Neuronal stem cell (in vitro differentiated cells): Measurements from ENCODE around the gene ZNF223.
A peak's percentile ranks its signal among the peaks of the same experiment; 100 is the strongest.

Source experiments
- DNase-seq: peaks from one replicate; pipeline ENCODE4 v3.0.0-alpha.2; 2013; ENCODE audit warnings: low spot score
- H2AFZ ChIP-seq: one replicate; pipeline ENCODE4 v1.6.1; 2013; ENCODE audit warnings: mild to moderate bottlenecking, low read length, inconsistent platforms
- H2AK5ac ChIP-seq: 2 replicates; pipeline ENCODE4 v1.6.1; 2013; ENCODE audit warnings: low read depth, mild to moderate bottlenecking, inconsistent platforms, low read length, moderate library complexity, mixed read lengths
- H2BK120ac ChIP-seq: 2 replicates; pipeline ENCODE4 v1.6.1; 2013; ENCODE audit warnings: low read depth, mild to moderate bottlenecking, inconsistent platforms, low read length, moderate library complexity, mixed read lengths
- H2BK12ac ChIP-seq: one replicate; pipeline ENCODE4 v1.6.1; 2013; ENCODE audit warnings: low read length, inconsistent platforms
- H2BK15ac ChIP-seq: 2 replicates; pipeline ENCODE4 v1.6.1; 2013; ENCODE audit warnings: mild to moderate bottlenecking, low read length, inconsistent platforms, mixed read lengths
- H2BK5ac ChIP-seq: one replicate; pipeline ENCODE4 v1.6.1; 2013; ENCODE audit warnings: inconsistent platforms, mild to moderate bottlenecking, low read length, moderate library complexity
- H3K14ac ChIP-seq: one replicate; pipeline ENCODE4 v1.6.1; 2013; ENCODE audit warnings: low read length, inconsistent platforms
- H3K18ac ChIP-seq: 2 replicates; pipeline ENCODE4 v1.6.1; 2013; ENCODE audit warnings: low read length, inconsistent platforms
- H3K23ac ChIP-seq: 2 replicates; pipeline ENCODE4 v1.6.1; 2013; ENCODE audit warnings: low read depth, mild to moderate bottlenecking, mixed read lengths, low read length, inconsistent platforms; ENCODE audit not compliant: poor library complexity
- H3K27ac ChIP-seq: replicated peaks from 3 replicates; pipeline ENCODE4 v1.5.1; 2013; ENCODE audit warnings: low read length, inconsistent platforms
- H3K27me3 ChIP-seq, 3 experiments: 2 replicates each; pipeline ENCODE4 v1.6.1; 2013; ENCODE audit warnings: low read length in 3 of 3, mild to moderate bottlenecking in 2 of 3, inconsistent platforms in 1 of 3, low read depth in 1 of 3, mixed read lengths in 1 of 3, moderate library complexity in 1 of 3; ENCODE audit not compliant: control insufficient read depth in 3 of 3, insufficient read depth in 3 of 3
- H3K36me3 ChIP-seq, 2 donors: replicated peaks in 1 of 2; 2 replicates each; pipeline ENCODE4 v1.6.1; 2013; ENCODE audit warnings: low read length in 2 of 2; ENCODE audit not compliant: control insufficient read depth in 2 of 2, insufficient read depth in 2 of 2
- H3K4ac ChIP-seq: 2 replicates; pipeline ENCODE4 v1.6.1; 2013; ENCODE audit warnings: inconsistent platforms, mild to moderate bottlenecking, low read length, moderate library complexity
- H3K4me1 ChIP-seq, 2 donors: 1 replicate in 1 of 2; 2 replicates in 1 of 2; pipeline ENCODE4 v1.6.1; 2013; ENCODE audit warnings: low read length in 2 of 2, low read depth in 1 of 2; ENCODE audit not compliant: control insufficient read depth in 2 of 2, insufficient read depth in 1 of 2
- H3K4me2 ChIP-seq: one replicate; pipeline ENCODE4 v1.6.1; 2013; ENCODE audit warnings: mild to moderate bottlenecking, low read length, inconsistent platforms; ENCODE audit not compliant: insufficient read depth, poor library complexity, severe bottlenecking
- H3K4me3 ChIP-seq, 2 donors: 2 replicates each; pipeline ENCODE4 v1.5.1; 2013; ENCODE audit warnings: low read length in 2 of 2, mild to moderate bottlenecking in 2 of 2, inconsistent platforms in 1 of 2, moderate library complexity in 1 of 2
- H3K79me1 ChIP-seq: one replicate; pipeline ENCODE4 v1.6.1; 2013; ENCODE audit warnings: low read depth, mild to moderate bottlenecking, inconsistent platforms, low read length, moderate library complexity
- H3K9ac ChIP-seq: one replicate; pipeline ENCODE4 v1.6.1; 2013; ENCODE audit warnings: mild to moderate bottlenecking, low read depth, low read length, inconsistent platforms; ENCODE audit not compliant: poor library complexity
- H3K9me3 ChIP-seq, 2 donors: replicated peaks in 1 of 2; 2 replicates each; pipeline versions ENCODE3 to v1.6.1; 2013; ENCODE audit warnings: low read length in 2 of 2, mild to moderate bottlenecking in 2 of 2, inconsistent platforms in 1 of 2, low read depth in 1 of 2, mixed read lengths in 1 of 2, moderate library complexity in 1 of 2; ENCODE audit not compliant: control insufficient read depth in 2 of 2, insufficient read depth in 1 of 2
- H4K8ac ChIP-seq: one replicate; pipeline ENCODE4 v1.6.1; 2013; ENCODE audit warnings: low read depth, mild to moderate bottlenecking, inconsistent platforms, low read length, moderate library complexity
- H4K91ac ChIP-seq: one replicate; pipeline ENCODE4 v1.6.1; 2013; ENCODE audit warnings: low read length, low read depth, mild to moderate bottlenecking, inconsistent platforms; ENCODE audit not compliant: poor library complexity
- WGBS, 2 donors: extraction: QIAGEN DNeasy Blood & Tissue Kit; methylation state at CpG; one replicate each; pipeline ENCODE4 v1.1.7; 2013; ENCODE audit warnings: missing lambda C conversion rate in 2 of 2, mixed read lengths in 1 of 2; ENCODE audit not compliant: insufficient read length in 2 of 2, insufficient replicate concordance in 1 of 2; ENCODE audit errors: extremely low coverage in 2 of 2; 5-methylcytosine and 5-hydroxymethylcytosine counted together

The ZNF223 gene

GRCh38 chr19:44019498-44019897 lies 32.3 kb upstream of the ZNF223 start:
- no peaks in the 10 kb centered on the region for H3K27me3 ChIP-seq

GRCh38 chr19:44021221-44021620 lies 30.6 kb upstream of the ZNF223 start:
- Histone ChIP-seq H3K14ac (no peak overlapping the region), H2AK5ac (no peak overlapping the region), H3K23ac (no peak overlapping the region), H3K4ac (no peak overlapping the region), H2BK15ac (no peak overlapping the region), H3K79me1 (no peaks in the 10 kb centered on the region), H4K91ac (no peak overlapping the region), H2BK5ac (no peak overlapping the region), H2AFZ (no peak overlapping the region), H3K27me3 (no peaks in the 10 kb centered on the region), H3K36me3 (no peaks in the 10 kb centered on the region), H3K4me3 (no peak overlapping the region), H3K4me2 (no peak overlapping the region), H3K4me1 (peaks cover 4 to 7% of the 10 kb centered on the region in 2 donors), H3K27ac (no peak overlapping the region), H3K18ac (no peak overlapping the region), H4K8ac (no peak overlapping the region), H3K9me3 (no peaks in the 10 kb centered on the region), H2BK120ac (no peak overlapping the region), H3K9ac (no peak overlapping the region), H2BK12ac (no peak overlapping the region)
- DNase-seq: no peak

More at GRCh38 chr19:44019498-44019897, 32.3 kb upstream of the ZNF223 start:
- Histone ChIP-seq H3K9ac (no peak overlapping the region), H3K36me3 (no peaks in the 10 kb centered on the region), H2BK5ac (no peak overlapping the region), H3K4me3 (no peak overlapping the region), H3K4me2 (no peak overlapping the region), H3K27ac (no peak overlapping the region), H3K9me3 (no peaks in the 10 kb centered on the region), H3K79me1 (no peaks in the 10 kb centered on the region), H3K18ac (no peak overlapping the region), H2BK120ac (no peak overlapping the region), H3K4me1 (no peaks in the 10 kb centered on the region), H3K4ac (no peak overlapping the region), H2BK15ac (no peak overlapping the region), H2AK5ac (no peak overlapping the region), H4K8ac (no peak overlapping the region), H2BK12ac (no peak overlapping the region), H4K91ac (no peak overlapping the region), H3K14ac (no peak overlapping the region), H2AFZ (no peak overlapping the region), H3K23ac (no peak overlapping the region)
- DNase-seq: no peak
- WGBS, 2 donors: no CpG with 5 or more reads among the region's 2 CpGs

- H3K4me2 ChIP-seq: peak overlapping the region; percentile 66
- no peak overlapping the region for H2AK5ac ChIP-seq
- H2BK5ac ChIP-seq: no peak overlapping the region
- H3K4me3 ChIP-seq: peak overlapping the region; percentile 83 to 85
- H2BK12ac ChIP-seq: no peak overlapping the region
- no peak overlapping the region for H3K18ac ChIP-seq
- no peak overlapping the region for H4K91ac ChIP-seq
- H3K23ac ChIP-seq: no peak overlapping the region
- no CpG with 5 or more reads among the region's 4 CpGs for WGBS, 2 donors
- no peak overlapping the region for H3K9ac ChIP-seq
- H3K4me1 ChIP-seq: peaks cover 5 to 8% of the 10 kb centered on the region in 2 donors
- H3K79me1 ChIP-seq: no peaks in the 10 kb centered on the region
- no peak overlapping the region for H3K14ac ChIP-seq
- no peak overlapping the region for H3K4ac ChIP-seq
- peaks cover 3 to 20% of the 10 kb centered on the region in 2 donors for H3K9me3 ChIP-seq
- H3K27ac ChIP-seq: no peak overlapping the region
- H3K27me3 ChIP-seq: no peaks in the 10 kb centered on the region
- H2AFZ ChIP-seq: peak overlapping the region; percentile 95
- H3K36me3 ChIP-seq: peaks cover 18 to 33% of the 10 kb centered on the region in 2 donors
- no peak overlapping the region for H2BK120ac ChIP-seq
- DNase-seq: no peak
- H4K8ac ChIP-seq: no peak overlapping the region
- H2BK15ac ChIP-seq: no peak overlapping the region
Measured at GRCh38 chr19:44024900-44025216, 27.0 kb upstream of the ZNF223 start.

- DNase-seq: peak; percentile 59
- no peak within 1 kb of the TSS for H3K14ac ChIP-seq
- no peak within 1 kb of the TSS for H2BK120ac ChIP-seq
- peaks cover 5 to 8% of the 10 kb centered on the region in 2 donors for H3K4me1 ChIP-seq
- H3K36me3 ChIP-seq: peaks cover 18 to 38% of the 10 kb centered on the region in 2 donors
- peak within 1 kb of the TSS; percentile 16 for H3K18ac ChIP-seq
- H2BK15ac ChIP-seq: no peak within 1 kb of the TSS
- no CpG with 5 or more reads among the region's 37 CpGs for WGBS, 2 donors
- H3K4me2 ChIP-seq: peak within 1 kb of the TSS; percentile 67
- H3K9me3 ChIP-seq: peaks cover 3 to 25% of the 10 kb centered on the region in 2 donors
- peak within 1 kb of the TSS; percentile 95 for H2AFZ ChIP-seq
- no peak within 1 kb of the TSS for H4K91ac ChIP-seq
- peak within 1 kb of the TSS; percentile 81 for H3K9ac ChIP-seq
- H3K4ac ChIP-seq: no peak within 1 kb of the TSS
- H2BK12ac ChIP-seq: no peak within 1 kb of the TSS
- no peaks in the 10 kb centered on the region for H3K27me3 ChIP-seq
- H2BK5ac ChIP-seq: no peak within 1 kb of the TSS
- no peaks in the 10 kb centered on the region for H3K79me1 ChIP-seq
- H3K4me3 ChIP-seq: peak within 1 kb of the TSS; percentile 83 to 85
- H3K27ac ChIP-seq: no peak within 1 kb of the TSS
- no peak within 1 kb of the TSS for H4K8ac ChIP-seq
- no peak within 1 kb of the TSS for H3K23ac ChIP-seq
- H2AK5ac ChIP-seq: no peak within 1 kb of the TSS
Measured at GRCh38 chr19:44025217-44025936, 26.5 kb upstream of the ZNF223 start, which contains the start of gene ZNF222. Gene ZNF222 (plus strand): TSS chr19:44025379. CDS start chr19:44025437, 58 bp downstream.
